Skeletal muscle satellite cell (primary cell): ENCODE measurements around the gene LAMTOR1. TPM values are rescaled to one million over a fixed set of nuclear protein-coding genes. Genes with fewer than 3 reads are reported as not detected.
A peak's percentile ranks its signal among the peaks of the same experiment; 100 is the strongest.
"Not testable (repeated sequence)": the region's sequence is repeated elsewhere in the genome, so short reads cannot be mapped to it uniquely, and the experiment has no call there.

Source experiments
- H3K27me3 ChIP-seq: 2 replicates; pipeline ENCODE4 v1.7.0; 2013; ENCODE audit warnings: low read length; ENCODE audit not compliant: control insufficient read depth, insufficient read depth
- H3K36me3 ChIP-seq: 2 replicates; pipeline ENCODE4 v1.7.0; 2013; ENCODE audit warnings: mild to moderate bottlenecking, control low read depth, low read length; ENCODE audit not compliant: insufficient read depth
- H3K4me1 ChIP-seq: 2 replicates; pipeline ENCODE4 v1.7.0; 2013; ENCODE audit warnings: low read length; ENCODE audit not compliant: control insufficient read depth, insufficient read depth
- H3K4me2 ChIP-seq: 2 replicates; pipeline ENCODE4 v1.7.0; 2013; ENCODE audit warnings: mild to moderate bottlenecking, low read length
- H3K4me3 ChIP-seq: 2 replicates; pipeline ENCODE4 v1.7.0; 2013; ENCODE audit warnings: low read length
- H3K9ac ChIP-seq: 2 replicates; pipeline ENCODE4 v1.7.0; 2013; ENCODE audit warnings: mild to moderate bottlenecking, low read depth, low read length, moderate library complexity
- H3K9me3 ChIP-seq: replicated peaks from 2 replicates; pipeline ENCODE4 v1.7.0; 2013; ENCODE audit warnings: mild to moderate bottlenecking, control low read depth, low read length
- total RNA-seq: library from RNA; depleted of rRNA; stranded (reverse); fragments of >200 nt; gene quantifications from 2 replicates; pipeline ENCODE4 v1.2.3, GENCODE V29; 2012; rRNA removed

Gene LAMTOR1
- 115 and 174 TPM in 2 replicates for total RNA-seq

DNA sequence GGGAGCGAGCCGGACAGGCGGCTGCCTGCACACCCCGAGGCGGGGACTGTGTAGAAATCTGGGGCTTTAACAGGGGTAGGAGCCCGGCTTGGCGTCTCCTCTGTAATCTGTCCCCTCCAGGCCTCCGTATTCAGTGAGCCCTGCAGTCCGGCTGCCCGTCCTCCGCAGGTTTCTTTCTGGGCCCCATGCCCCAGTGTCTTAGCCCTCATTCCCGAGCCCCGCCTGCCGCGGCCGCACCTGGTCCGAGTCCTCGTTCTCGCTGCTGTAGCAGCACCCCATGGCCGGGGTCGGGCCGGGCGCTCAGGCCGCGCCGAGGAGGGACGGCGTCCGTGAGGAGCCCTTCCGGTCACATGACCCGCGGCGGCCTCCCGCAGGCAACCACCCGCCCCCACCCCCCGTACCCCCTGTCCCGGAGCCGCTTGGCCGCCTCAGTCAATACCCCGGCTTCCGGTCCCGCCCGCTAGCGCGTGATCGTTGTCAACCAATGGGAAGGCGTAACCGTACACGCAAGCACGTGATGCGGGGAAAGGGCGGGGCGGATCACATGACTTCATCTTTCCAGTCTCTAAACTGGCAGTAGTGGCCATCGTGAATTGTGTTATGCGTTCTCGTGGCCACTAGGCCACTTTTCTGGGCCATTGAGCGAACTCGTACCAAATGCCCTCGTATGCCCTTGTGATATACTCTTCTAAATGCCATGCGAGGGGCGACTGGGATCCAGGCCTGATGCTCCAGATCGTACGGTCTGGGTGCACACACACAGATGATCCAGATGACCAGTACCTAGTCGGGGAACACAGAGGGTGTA lies at the start of gene LAMTOR1:
Gene LAMTOR1 (minus strand): TSS at position 352 of the 808 bp plus-strand sequence. CDS start 73 bp downstream, at position 279.
- H3K4me3 ChIP-seq, result peak within 1 kb of the TSS; percentile 80
- peaks cover 26% of the 10 kb centered on the region for H3K4me1 ChIP-seq

DNA sequence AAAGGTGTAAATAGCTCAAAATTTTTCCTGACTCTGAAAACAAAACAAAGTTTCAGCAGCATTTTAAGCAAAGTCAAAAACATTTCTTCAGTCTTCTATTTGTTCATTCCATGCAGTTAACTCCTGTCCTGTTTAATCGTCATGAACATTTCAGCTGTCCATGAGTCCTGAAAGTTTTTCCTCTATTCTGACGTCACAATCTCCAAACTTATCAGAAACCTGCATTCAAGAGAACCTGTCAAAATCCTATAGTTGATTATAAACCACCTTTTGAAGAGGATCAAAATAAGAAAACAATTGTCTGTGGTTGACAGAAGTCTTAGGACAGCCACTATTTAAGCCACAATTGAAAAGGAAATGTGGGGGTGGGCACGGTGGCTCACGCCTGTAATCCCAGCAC lies 47.8 kb upstream of the LAMTOR1 start:
- no peaks in the 10 kb centered on the region for H3K36me3 ChIP-seq
- H3K4me1 ChIP-seq, result no peaks in the 10 kb centered on the region
- H3K9ac ChIP-seq, result no peak overlapping the region
- H3K4me2 ChIP-seq, result no peak overlapping the region
- H3K4me3 ChIP-seq, result no peak overlapping the region
- no peaks in the 10 kb centered on the region for H3K9me3 ChIP-seq
- peaks cover 8% of the 10 kb centered on the region for H3K27me3 ChIP-seq

More for the DNA sequence above, at the start of gene LAMTOR1:
- Histone ChIP-seq H3K27me3 (no peaks in the 10 kb centered on the region), H3K9ac (peak within 1 kb of the TSS; percentile 95), H3K9me3 (no peaks in the 10 kb centered on the region), H3K4me2 (peak within 1 kb of the TSS; percentile 85), H3K36me3 (peaks cover 30% of the 10 kb centered on the region)

DNA sequence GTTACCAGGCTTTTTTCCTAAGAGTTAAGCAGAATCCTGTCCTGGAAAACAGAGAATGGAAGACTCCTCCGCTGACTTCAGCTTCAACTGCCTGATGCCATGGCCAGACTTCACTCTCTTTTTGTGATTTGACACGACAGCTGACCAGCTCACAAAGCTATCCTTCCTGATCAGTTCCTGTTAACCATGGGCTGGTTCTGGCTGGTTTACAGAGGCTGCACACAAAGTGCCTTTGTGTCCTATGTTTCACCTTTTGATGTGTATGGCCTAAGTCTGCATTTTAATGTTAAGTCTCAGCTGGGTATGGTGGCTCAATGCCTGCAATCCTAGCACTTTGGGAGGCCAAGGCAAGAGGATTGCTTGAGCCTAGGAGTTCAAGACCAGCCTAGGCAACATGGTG lies 43.5 kb upstream of the LAMTOR1 start:
- H3K9me3 ChIP-seq, result no peaks in the 10 kb centered on the region
- H3K4me2 ChIP-seq, result no peak overlapping the region
- no peaks in the 10 kb centered on the region for H3K36me3 ChIP-seq
- no peak overlapping the region for H3K9ac ChIP-seq
- H3K4me1 ChIP-seq, result peaks cover 21% of the 10 kb centered on the region
- no peaks in the 10 kb centered on the region for H3K27me3 ChIP-seq
- no peak overlapping the region for H3K4me3 ChIP-seq

DNA sequence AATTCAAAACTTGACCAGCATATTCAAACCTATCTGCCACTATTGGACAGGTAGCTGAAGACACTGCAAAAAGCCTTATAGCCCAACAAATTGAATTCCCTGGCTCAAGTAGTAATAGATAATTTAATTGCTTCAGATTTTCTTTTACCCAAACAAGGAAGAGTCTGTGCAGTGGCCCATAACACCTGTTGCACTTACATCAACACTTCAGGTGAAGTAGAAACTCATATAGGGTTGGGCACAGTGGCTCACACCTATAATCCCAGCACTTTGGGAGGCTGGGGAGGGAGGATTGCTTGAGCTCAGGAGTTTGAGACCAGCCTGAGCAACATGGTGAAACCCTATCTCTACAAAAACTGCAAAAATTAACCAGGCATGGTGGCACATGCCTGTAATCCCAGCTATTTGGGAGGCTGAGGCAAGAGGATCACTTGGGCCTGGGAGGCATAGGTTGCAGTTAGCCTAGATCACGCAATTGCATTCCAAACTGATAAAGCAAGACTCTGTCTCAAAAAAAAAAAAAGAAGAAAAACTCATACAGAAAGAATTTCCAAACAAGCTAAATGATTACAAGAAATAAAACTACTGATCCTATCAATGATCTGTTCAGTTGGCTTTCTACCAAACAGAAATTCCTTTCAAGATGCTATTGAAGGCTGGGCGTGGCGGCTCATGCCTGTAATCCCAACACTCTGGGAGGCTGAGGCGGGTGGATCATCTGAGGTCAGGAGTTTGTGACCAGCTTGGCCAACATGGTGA lies 41.9 kb upstream of the LAMTOR1 start:
- no peaks in the 10 kb centered on the region for H3K9me3 ChIP-seq
- no peaks in the 10 kb centered on the region for H3K36me3 ChIP-seq
- peaks cover 36% of the 10 kb centered on the region for H3K4me1 ChIP-seq
- H3K27me3 ChIP-seq, result no peaks in the 10 kb centered on the region
- no peak overlapping the region for H3K4me2 ChIP-seq
- H3K9ac ChIP-seq, result peak overlapping the region; percentile 53
- H3K4me3 ChIP-seq, result no peak overlapping the region

DNA sequence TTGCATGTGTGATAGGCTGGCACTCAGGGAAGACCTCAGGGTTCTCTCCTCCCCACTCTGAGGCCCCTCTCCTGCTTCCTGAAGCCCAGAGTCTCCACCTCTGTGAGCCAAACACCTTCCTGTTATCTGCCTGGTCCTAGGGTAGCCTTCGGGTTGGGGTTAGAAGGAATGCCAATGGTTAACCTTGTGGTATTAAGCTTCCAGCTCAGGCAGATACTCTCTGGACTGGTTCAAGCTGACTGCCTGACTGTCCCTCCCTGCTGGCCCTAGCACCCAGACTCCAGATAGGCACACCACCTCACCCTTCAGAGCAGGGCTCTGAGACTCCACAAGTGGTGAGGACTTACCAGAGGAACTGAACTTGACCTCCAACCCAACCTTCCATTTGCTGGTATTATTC lies 39.4 kb upstream of the LAMTOR1 start:
- H3K27me3 ChIP-seq, H3K36me3 ChIP-seq, H3K4me2 ChIP-seq, H3K9ac ChIP-seq, H3K9me3 ChIP-seq, H3K4me3 ChIP-seq: not testable (repeated sequence)
- H3K4me1 ChIP-seq, result peaks cover 41% of the 10 kb centered on the region

DNA sequence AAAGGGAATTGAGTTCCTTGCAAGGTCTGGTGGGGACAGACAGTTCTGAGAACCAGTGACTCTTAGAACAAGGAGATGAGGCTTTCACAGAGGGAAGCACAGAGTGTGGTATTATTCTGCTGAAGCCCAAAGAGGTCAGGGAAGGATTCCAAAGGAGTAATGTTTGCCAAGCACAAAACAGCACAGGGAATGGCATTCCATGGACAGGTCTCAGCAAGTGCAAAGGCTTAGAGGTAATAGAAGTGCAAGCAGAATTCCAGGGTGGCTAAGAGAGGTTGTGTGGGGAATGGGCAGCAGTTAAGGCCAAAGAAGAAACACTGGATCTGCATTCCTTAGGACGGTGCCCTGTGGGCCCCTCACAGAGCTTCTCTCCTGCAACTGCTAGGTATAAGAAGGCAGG lies 39.0 kb upstream of the LAMTOR1 start:
- peak overlapping the region; percentile 57 for H3K9ac ChIP-seq
- peaks cover 41% of the 10 kb centered on the region for H3K4me1 ChIP-seq
- H3K36me3 ChIP-seq, H3K4me2 ChIP-seq, H3K9me3 ChIP-seq, H3K4me3 ChIP-seq, H3K27me3 ChIP-seq: not testable (repeated sequence)

DNA sequence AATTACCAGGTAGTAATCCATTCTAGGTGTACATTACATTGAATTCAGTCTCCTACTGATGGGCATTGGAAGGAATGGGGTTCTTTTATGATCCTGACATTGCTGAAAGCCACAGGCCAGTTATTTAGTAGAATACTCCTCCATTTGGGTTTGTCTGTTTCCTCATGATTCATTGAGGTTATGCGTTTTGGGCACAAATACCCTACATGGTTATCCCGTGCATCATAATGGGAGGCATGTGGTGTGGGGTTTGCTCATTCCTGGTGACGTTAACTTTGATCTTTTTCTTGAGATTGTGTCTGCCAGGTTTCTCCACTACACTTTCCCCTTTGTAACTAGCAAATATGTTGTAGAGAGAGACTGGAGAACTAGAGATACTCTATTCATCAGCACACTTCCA lies 38.0 kb upstream of the LAMTOR1 start:
- H3K4me1 ChIP-seq, result peaks cover 45% of the 10 kb centered on the region
- H3K36me3 ChIP-seq, result no peaks in the 10 kb centered on the region
- H3K9ac ChIP-seq, result peak overlapping the region; percentile 65
- peak overlapping the region; percentile 45 for H3K4me2 ChIP-seq
- H3K9me3 ChIP-seq, result no peaks in the 10 kb centered on the region
- no peak overlapping the region for H3K4me3 ChIP-seq
- no peaks in the 10 kb centered on the region for H3K27me3 ChIP-seq

DNA sequence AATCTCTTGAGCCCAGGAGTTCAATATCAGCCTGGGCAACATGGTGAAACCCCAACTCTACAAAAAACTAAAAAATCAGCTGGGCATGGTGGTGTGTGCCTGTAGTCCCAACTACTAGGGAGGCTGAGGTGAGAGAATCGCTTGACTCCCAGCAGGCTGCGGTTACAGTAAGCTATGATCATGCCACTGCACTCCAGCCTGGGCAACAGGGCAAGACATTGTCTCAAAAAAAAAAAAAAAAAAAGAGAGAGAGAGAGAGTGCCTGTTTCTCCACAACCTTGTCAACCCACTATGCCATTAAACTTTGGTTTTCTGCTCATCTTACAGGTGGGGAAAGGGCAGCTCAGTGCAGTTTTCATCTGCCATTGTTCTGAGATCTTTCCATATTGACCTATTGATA lies 37.6 kb upstream of the LAMTOR1 start:
- H3K4me3 ChIP-seq, result no peak overlapping the region
- H3K9ac ChIP-seq, result peak overlapping the region; percentile 65
- peak overlapping the region; percentile 45 for H3K4me2 ChIP-seq
- no peaks in the 10 kb centered on the region for H3K27me3 ChIP-seq
- no peaks in the 10 kb centered on the region for H3K9me3 ChIP-seq
- H3K4me1 ChIP-seq, result peaks cover 45% of the 10 kb centered on the region
- no peaks in the 10 kb centered on the region for H3K36me3 ChIP-seq

DNA sequence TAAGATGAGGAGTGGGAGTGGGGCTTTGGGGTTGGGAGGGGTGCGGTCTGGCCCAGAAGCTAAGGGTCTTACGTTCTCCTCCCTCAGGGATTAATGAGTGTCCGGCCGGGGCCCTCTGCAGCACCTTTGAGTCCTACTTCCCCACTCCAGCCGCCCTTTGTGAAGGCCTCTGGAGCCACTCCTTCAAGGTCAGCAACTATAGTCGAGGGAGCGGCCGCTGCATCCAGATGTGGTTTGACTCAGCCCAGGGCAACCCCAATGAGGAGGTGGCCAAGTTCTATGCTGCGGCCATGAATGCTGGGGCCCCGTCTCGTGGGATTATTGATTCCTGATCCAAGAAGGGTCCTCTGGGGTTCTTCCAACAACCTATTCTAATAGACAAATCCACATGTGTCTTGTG lies 36.4 kb upstream of the LAMTOR1 start:
- peaks cover 40% of the 10 kb centered on the region for H3K4me1 ChIP-seq
- no peak overlapping the region for H3K9ac ChIP-seq
- H3K36me3 ChIP-seq, result no peaks in the 10 kb centered on the region
- no peak overlapping the region for H3K4me2 ChIP-seq
- no peak overlapping the region for H3K4me3 ChIP-seq
- no peaks in the 10 kb centered on the region for H3K27me3 ChIP-seq
- no peaks in the 10 kb centered on the region for H3K9me3 ChIP-seq

DNA sequence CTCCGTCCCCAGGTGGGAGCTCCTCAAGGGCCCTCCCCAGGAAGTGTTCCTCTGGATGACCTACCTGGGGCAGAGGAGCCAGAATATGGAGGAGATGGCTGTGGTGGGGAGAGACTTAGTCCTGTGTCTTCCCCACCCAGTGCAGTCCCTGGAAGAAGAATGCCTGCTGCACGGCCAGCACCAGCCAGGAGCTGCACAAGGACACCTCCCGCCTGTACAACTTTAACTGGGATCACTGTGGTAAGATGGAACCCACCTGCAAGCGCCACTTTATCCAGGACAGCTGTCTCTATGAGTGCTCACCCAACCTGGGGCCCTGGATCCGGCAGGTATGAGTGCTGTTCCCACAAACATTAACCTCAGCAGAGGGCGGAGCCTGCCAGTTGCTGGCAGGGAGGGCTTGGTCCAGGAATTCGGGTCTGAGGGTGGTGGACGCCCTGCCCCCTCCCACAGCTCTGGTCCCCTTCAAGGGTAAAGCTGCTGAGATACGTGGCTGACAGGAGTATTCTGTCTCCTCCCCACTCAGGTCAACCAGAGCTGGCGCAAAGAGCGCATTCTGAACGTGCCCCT lies 35.8 kb upstream of the LAMTOR1 start:
- Histone ChIP-seq H3K27me3 (no peaks in the 10 kb centered on the region), H3K4me1 (peaks cover 34% of the 10 kb centered on the region), H3K4me3 (no peak overlapping the region), H3K9ac (no peak overlapping the region), H3K4me2 (no peak overlapping the region), H3K36me3 (no peaks in the 10 kb centered on the region), H3K9me3 (no peaks in the 10 kb centered on the region)

DNA sequence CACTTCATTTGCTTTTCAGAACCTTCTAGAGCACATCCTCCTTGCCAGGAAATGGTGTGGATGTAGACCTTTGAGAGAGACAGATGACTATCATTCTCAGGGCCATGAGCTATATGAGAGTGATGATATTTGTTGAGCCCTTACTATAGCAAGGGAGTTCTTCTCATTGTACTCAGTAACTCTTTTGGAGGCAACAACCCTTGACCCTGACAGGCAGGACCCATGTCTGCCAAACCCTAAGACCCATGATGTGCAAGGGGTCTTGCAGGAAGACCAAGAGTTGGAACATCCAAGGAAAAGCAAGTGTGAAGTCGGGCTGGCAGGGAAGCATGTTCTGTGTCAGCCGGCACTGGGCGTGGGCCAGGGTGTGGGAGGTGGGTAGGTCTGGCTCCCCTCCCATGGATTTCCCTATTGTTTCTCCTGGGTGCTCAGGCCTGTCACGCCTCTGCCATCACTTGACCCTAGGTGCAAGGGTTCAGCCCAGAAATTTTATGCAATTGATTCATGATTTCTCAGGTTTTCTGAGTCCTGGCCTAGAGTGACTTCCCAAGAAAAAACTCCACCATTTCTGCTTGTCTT lies 33.7 kb upstream of the LAMTOR1 start:
- Histone ChIP-seq H3K4me3 (no peak overlapping the region), H3K36me3 (no peaks in the 10 kb centered on the region), H3K4me2 (no peak overlapping the region), H3K9ac (no peak overlapping the region), H3K9me3 (no peaks in the 10 kb centered on the region), H3K27me3 (peaks cover 10% of the 10 kb centered on the region), H3K4me1 (peaks cover 26% of the 10 kb centered on the region)
